Esophagus (tissue), 2 donors: ENCODE results near the gene CRACR2B. TPM values are rescaled to one million over a fixed set of nuclear protein-coding genes. Genes with fewer than 3 reads are reported as not detected.
A peak's percentile ranks its signal among the peaks of the same experiment; 100 is the strongest.

Experiments
- H3K27ac ChIP-seq, 2 donors: one replicate each; pipeline ENCODE4 v1.5.1; 2013; ENCODE audit warnings: low read depth in 2 of 2, mild to moderate bottlenecking in 2 of 2, inconsistent platforms in 1 of 2, low read length in 1 of 2, moderate library complexity in 1 of 2
- H3K27me3 ChIP-seq, 2 donors: one replicate each; pipeline ENCODE4 v1.6.1; 2013; ENCODE audit warnings: low read length in 2 of 2, control low read depth in 1 of 2, mild to moderate bottlenecking in 1 of 2; ENCODE audit not compliant: insufficient read depth in 2 of 2, control insufficient read depth in 1 of 2
- H3K36me3 ChIP-seq, 2 donors: one replicate each; pipeline ENCODE4 v1.6.1; 2013; ENCODE audit warnings: low read length in 1 of 2; ENCODE audit not compliant: control insufficient read depth in 2 of 2, insufficient read depth in 2 of 2
- H3K4me1 ChIP-seq, 2 donors: one replicate each; pipeline ENCODE4 v1.6.1; 2013; ENCODE audit warnings: low read length in 1 of 2; ENCODE audit not compliant: control insufficient read depth in 2 of 2, insufficient read depth in 2 of 2
- H3K4me3 ChIP-seq, 2 donors: one replicate each; pipeline ENCODE4 v1.5.1; 2013; ENCODE audit warnings: low read length in 2 of 2, mild to moderate bottlenecking in 2 of 2, low read depth in 1 of 2, moderate library complexity in 1 of 2
- H3K9me3 ChIP-seq, 2 donors: one replicate each; pipeline ENCODE4 v1.6.1; 2013; ENCODE audit warnings: mild to moderate bottlenecking in 2 of 2, low read depth in 1 of 2, low read length in 1 of 2, moderate library complexity in 1 of 2; ENCODE audit not compliant: control insufficient read depth in 2 of 2, insufficient read depth in 1 of 2
- WGBS, 2 donors: extraction: QIAGEN DNeasy Blood & Tissue Kit; methylation state at CpG; one replicate each; pipeline ENCODE4 v1.1.7; 2013; 5-methylcytosine and 5-hydroxymethylcytosine counted together
- polyA plus RNA-seq, 2 donors: library from polyadenylated mRNA; stranded (reverse); fragments of 200-250 nt; gene quantifications; one replicate each; pipeline ENCODE4 v1.2.3, GENCODE V29; 2013
- donor health status: healthy with polysubstance abuse.
- donor health status: Bipolar disorder and iron deficiency.

CRACR2B gene
- polyA plus RNA-seq, 2 donors = 3.2 to 5.3 TPM

DNA sequence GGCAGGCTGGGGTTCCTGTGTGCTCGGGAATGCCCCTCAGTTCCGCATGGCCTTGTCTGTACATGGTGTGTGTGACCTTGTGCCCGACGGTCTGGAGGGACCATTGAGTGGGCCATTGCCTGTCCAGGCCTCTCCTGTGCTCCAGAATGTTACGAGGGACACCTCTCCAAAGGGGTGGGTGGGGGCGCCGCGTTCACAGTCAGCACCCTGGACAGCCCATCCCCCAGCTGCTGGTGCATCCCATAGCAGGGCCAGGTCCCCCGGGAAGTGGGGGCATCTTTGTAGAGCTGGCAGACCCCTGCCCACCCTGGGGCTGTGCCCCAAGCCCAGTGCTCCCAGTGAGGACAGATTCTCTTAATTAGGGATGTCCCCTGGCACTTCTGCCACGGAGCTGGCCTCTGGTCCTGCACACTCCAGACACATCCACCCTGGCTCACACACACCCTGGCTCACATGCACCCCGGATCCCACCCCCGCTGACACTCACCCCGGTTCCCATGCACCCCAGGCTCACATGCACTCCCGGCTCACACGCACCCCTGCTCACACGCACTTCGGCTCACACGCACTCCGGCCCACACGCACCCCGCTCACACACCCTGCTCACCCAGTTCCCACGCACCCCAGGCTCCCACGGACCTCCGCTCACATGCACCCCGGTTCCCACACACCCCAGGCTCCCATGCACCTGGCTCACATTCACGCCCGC lies 30.5 kb downstream of the CRACR2B start:
- WGBS, 2 donors = 80 to 84% methylated on average over 27 of the region's 27 CpGs
- H3K4me1 ChIP-seq = peaks cover 12 to 13% of the 10 kb centered on the region in 2 donors

DNA sequence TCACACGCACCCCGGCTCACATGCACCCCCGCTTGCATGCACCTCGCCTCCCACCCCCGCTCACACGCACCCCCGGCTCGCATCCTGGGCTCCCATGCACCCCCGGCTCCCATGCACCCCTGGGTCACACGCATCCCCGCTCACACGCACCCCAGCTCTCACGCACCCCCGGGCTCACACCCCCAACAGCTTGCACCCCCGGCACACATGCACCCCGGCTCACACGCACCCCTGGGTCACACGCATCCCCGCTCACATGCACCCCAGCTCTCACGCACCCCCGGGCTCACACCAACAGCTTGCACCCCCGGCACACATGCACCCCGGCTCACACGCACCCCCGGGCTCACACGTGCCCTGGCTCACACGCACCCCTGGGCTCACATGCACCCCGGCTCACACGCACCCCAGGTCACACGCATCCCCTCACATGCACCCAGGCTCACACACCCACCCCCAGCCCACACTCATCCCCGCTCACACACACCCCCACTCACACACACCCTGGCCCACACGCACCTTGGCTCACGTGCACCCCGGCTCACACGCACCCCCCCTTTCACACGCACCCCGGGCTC lies 31.1 kb downstream of the CRACR2B start:
- 71 to 80% methylated on average over 34 to 37 of the region's 37 CpGs for WGBS, 2 donors
- H3K27me3 ChIP-seq = no peaks in the 10 kb centered on the region

More for the DNA sequence above, 30.5 kb downstream of the CRACR2B start:
- no peak overlapping the region for H3K4me3 ChIP-seq
- no peaks in the 10 kb centered on the region for H3K27me3 ChIP-seq
- no peak overlapping the region for H3K27ac ChIP-seq
- no peaks in the 10 kb centered on the region for H3K9me3 ChIP-seq
- H3K36me3 ChIP-seq = no peaks in the 10 kb centered on the region

DNA sequence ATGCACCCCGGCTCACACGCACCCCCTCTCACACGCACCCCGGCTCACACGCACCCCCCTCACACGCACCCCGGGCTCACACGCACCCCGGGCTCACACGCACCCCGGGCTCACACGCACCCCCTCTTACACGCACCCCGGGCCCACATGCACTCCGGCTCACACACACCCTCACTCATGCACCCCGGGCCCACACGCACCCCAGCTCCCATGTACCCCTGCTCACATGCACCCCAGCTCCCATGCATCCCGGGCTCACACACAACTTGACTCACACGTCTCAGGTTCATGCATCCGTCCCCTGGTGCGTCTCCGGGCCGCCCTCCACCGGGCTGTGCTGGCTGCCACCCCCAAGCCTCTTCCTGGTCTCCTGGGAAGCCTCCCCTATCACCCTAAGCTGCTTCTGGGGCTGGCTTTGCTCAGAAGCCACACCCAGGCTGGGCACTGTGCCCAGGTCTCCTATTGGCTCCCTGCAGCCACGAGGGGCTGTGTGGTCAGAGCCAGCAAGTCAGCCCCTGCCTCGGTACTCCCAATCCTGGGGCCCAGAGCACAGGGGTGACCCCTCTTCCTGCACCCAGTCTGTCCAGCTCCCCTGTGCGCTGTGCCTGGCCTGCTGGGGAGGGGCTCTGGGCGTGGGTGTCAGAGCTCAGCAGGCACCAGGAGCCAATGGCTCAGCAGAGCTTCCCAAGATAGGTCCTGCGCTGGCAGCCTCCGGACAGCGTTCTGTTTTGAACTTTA lies 31.8 kb downstream of the CRACR2B start:
- Histone ChIP-seq H3K9me3 (no peaks in the 10 kb centered on the region), H3K27me3 (no peaks in the 10 kb centered on the region), H3K4me1 (peaks cover 12 to 13% of the 10 kb centered on the region in 2 donors), H3K4me3 (peak overlapping the region in 1 of 2 donors; percentile 10), H3K27ac (peak overlapping the region in 1 of 2 donors; percentile 9), H3K36me3 (no peaks in the 10 kb centered on the region)
- WGBS, 2 donors = 39 to 49% methylated on average over 27 to 31 of the region's 31 CpGs

More for the DNA sequence above, 31.1 kb downstream of the CRACR2B start:
- H3K4me3 ChIP-seq = no peak overlapping the region
- no peaks in the 10 kb centered on the region for H3K9me3 ChIP-seq
- H3K27ac ChIP-seq = no peak overlapping the region
- H3K4me1 ChIP-seq = peaks cover 12 to 13% of the 10 kb centered on the region in 2 donors
- H3K36me3 ChIP-seq = no peaks in the 10 kb centered on the region

DNA sequence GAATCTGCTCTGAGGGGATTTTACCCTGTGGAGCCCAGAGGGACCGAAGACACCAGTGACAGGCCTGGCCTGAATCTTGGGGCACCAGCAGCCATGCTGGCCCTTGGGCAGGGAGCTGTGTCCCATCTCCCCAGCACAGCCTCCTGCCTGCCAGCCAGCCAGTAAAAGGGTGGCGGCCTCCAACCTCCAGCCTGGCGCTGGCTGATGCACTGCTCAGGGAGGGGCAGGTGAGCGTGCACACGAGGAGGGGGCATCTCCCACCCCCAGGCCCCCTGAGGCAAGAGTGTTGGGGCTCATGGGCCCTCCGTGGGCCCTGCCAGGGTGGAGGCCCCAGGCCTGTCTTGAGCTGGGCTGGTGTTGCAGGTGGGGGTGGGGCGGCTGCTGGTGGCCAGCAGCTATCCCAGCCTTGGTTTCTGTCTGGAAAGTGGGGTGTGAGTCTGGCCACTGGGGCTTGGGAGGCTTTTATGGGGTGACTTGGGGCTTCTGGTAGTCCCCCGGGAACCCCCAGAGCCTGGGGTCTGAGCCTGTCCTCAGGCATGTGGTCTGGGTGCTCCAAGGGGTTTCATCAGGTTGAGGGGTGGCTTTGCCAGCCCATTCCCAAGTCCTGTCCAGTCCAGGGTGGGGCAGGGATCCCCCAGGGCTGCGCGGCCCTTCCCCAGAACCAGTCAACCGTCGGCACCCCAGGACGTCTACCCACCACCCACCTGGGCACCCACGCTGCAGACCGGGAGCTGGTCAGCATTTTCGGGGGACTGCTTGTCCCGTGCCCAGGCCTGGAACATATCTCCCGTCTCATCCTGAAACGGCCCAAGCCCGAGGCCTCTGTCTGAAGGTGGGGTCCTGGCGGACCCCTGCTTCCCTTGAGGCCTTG lies 32.8 kb downstream of the CRACR2B start:
- Histone ChIP-seq H3K36me3 (no peaks in the 10 kb centered on the region), H3K4me1 (peaks cover 12 to 13% of the 10 kb centered on the region in 2 donors), H3K9me3 (no peaks in the 10 kb centered on the region), H3K27ac (no peak overlapping the region), H3K4me3 (no peak overlapping the region), H3K27me3 (no peaks in the 10 kb centered on the region)
- WGBS, 2 donors = 76 to 81% methylated on average over 21 of the region's 21 CpGs

DNA sequence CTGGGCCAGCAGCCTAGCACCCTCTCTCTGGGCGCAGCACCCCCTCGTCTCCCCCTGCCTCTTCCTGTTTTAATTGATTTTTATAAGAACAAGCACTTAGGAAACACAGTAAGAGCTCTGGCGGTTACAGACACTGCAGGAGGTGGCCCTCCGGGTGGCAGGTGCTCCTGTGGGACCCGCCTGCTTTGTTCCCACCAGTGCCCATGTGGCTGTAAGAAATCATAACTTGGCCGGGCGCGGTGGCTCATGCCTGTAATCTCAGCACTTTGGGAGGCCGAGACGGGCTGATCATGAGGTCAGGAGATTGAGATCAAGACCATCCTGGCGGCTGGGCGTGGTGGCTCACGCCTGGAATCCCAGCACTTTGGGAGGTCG lies 33.4 kb downstream of the CRACR2B start:
- WGBS, 2 donors = 83 to 92% methylated on average over 14 of the region's 14 CpGs
- H3K36me3 ChIP-seq = peaks cover 0 to 2% of the 10 kb centered on the region in 2 donors
- H3K4me3 ChIP-seq = no peak overlapping the region
- peaks cover 12 to 13% of the 10 kb centered on the region in 2 donors for H3K4me1 ChIP-seq
- no peaks in the 10 kb centered on the region for H3K9me3 ChIP-seq
- no peak overlapping the region for H3K27ac ChIP-seq
- H3K27me3 ChIP-seq = no peaks in the 10 kb centered on the region

DNA sequence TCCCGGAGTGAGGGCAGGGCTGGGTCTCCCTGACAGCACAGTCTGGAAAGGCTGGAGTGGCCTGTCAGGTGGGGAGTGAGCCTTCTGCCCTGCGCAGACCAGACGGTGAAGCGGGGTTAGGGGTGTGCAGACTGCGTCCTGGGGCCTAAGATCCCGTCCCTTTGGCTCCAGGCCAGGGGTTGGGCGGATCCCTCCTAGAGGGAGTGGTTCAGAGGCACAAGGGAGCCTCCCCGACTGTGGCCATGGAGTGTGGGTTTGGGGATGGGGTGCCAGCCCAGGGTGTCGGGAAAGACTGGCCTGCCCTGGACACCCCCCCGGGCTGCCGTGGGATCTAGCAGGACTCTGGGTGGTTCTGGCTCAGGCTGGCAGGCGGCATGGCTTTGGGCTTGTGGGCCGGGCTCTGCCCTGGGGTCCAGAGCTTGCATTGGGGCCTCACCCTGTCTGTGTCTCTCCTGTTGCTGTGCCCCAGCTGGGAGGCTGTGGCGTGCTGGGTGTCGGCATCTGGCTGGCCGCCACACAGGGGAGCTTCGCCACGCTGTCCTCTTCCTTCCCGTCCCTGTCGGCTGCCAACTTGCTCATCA lies 34.5 kb downstream of the CRACR2B start:
- H3K36me3 ChIP-seq = peaks cover 0 to 2% of the 10 kb centered on the region in 2 donors
- WGBS, 2 donors = 39 to 48% methylated on average over 20 of the region's 20 CpGs
- no peak overlapping the region for H3K4me3 ChIP-seq

DNA sequence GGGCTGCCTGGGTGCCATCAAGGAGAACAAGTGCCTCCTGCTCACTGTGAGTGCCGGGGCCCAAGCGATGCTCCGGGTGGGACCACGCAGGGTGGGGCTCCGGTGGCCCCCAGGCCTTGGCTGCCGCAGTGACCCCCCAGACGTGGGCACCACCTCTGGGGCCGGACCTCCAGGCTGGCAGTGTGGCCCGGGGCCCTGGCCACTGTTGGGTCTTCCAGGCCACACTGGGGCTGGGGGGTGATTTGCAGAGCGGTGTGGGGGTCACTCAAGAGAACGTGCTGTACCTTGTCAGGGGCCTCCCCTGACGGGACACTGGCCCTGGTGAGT lies 34.9 kb downstream of the CRACR2B start:
- Histone ChIP-seq H3K36me3 (peaks cover 0 to 2% of the 10 kb centered on the region in 2 donors), H3K4me1 (peaks cover 12 to 13% of the 10 kb centered on the region in 2 donors), H3K27ac (no peak overlapping the region), H3K27me3 (no peaks in the 10 kb centered on the region), H3K4me3 (no peak overlapping the region), H3K9me3 (no peaks in the 10 kb centered on the region)
- WGBS, 2 donors = 68 to 71% methylated on average over 12 of the region's 12 CpGs

More for the DNA sequence above, 34.5 kb downstream of the CRACR2B start:
- Histone ChIP-seq H3K9me3 (no peaks in the 10 kb centered on the region), H3K27ac (no peak overlapping the region), H3K27me3 (no peaks in the 10 kb centered on the region), H3K4me1 (peaks cover 12 to 13% of the 10 kb centered on the region in 2 donors)

DNA sequence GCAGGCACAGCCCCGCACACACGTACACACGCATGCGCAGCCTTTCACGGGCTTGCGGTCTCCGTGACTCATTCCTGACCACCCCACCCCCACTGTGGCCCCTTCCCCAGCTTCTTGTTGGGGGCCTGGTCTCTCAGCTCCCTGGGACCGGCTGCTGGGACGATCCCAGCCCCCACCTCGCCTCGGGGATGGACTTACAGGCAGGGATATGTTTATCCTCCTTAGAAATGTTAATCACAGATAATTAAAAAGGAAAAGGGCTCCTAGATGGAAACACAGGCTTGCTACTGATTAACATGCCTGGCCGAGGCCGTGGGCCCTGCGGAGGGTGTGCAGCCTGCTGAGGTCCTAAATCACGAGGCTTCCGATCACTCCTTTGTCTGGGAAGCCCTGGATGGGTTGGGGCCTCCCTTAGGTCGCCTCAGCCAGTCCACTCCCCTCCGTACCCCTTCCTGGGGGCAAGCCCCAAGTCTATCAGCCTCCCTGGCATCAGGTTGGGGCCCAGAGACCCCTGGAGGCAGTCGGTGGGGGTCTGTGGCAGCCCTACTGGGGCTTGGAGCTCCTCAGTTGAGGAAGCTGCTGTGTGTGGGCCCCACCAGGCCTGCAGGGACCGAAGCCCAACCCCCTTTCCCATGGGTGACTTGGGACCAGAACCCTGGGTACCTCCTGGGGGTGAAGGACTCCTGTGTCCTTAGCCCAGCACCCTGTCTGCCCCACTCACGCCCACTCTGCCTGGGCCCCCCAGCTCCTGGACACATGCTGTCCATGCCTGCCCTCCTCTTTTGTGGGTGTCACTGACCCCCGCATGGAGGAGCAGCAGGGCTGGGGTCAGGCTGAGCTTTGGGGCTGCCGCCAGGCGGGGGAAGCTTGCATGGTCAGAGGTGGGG lies 35.5 kb downstream of the CRACR2B start:
- no peak overlapping the region for H3K27ac ChIP-seq
- no peaks in the 10 kb centered on the region for H3K9me3 ChIP-seq
- H3K36me3 ChIP-seq = peaks cover 0 to 3% of the 10 kb centered on the region in 2 donors
- H3K4me1 ChIP-seq = peaks cover 12 to 13% of the 10 kb centered on the region in 2 donors
- 74 to 79% methylated on average over 24 of the region's 24 CpGs for WGBS, 2 donors
- no peaks in the 10 kb centered on the region for H3K27me3 ChIP-seq
- no peak overlapping the region for H3K4me3 ChIP-seq
